A549 (cell line): ENCODE measurements around the gene MAST3. TPM values are rescaled to one million over a fixed set of nuclear protein-coding genes. Genes with fewer than 3 reads are reported as not detected.

Experiments used
- ATAC-seq, 2 experiments: fragments of 200-7000 bp in 1 of 2; fragments of >200 bp in 1 of 2; cut with Nextera tagmentation in 1 of 2; cut with Tn5 transposase in 1 of 2; 3 replicates each; pipeline versions ENCODE4 v1.8.0 to v1.9.1; 2018 to 2020; ENCODE audit warnings: mild to moderate bottlenecking in 1 of 2, moderate library complexity in 1 of 2
- CTCF ChIA-PET: fragments of 300-600 bp; sonication (Branson Sonifier 250); formaldehyde crosslinking; extraction: SDS; loops from one replicate; lab custom pipeline; 2021; ENCODE audit warnings: antibody characterized with exemption, inconsistent platforms; lab: Yijun Ruan, JAX
- POLR2A ChIA-PET: fragments of 350-600 bp; formaldehyde crosslinking; extraction: SDS; loops from one replicate; lab custom pipeline; 2021; ENCODE audit warnings: antibody characterized with exemption, inconsistent platforms; lab: Yijun Ruan, JAX
- DNase-seq, 2 experiments: peaks; one replicate each; pipeline versions ENCODE4 v3.0.0 to v3.0.0-alpha.2; 2011 to 2016; ENCODE audit warnings: low read depth in 1 of 2, low spot score in 1 of 2
- FAIRE-seq: peaks from 2 replicates; lab custom pipeline; 2011; peaks lifted over from hg19 to GRCh38; lab: Jason Lieb, UNC
- H3K27ac ChIP-seq, 2 experiments: fragments of >200 bp; sonication (Bioruptor Twin); formaldehyde crosslinking; 3 replicates each; pipeline ENCODE4 v1.5.1; 2016 to 2017
- H3K4me1 ChIP-seq: fragments of >200 bp; sonication (Bioruptor Twin); formaldehyde crosslinking; 3 replicates; pipeline ENCODE4 v1.6.1; 2016
- H3K4me2 ChIP-seq: fragments of >200 bp; sonication (Bioruptor Twin); formaldehyde crosslinking; 3 replicates; pipeline ENCODE4 v1.6.1; 2016
- H3K4me3 ChIP-seq: fragments of >200 bp; sonication (Bioruptor Twin); formaldehyde crosslinking; 3 replicates; pipeline ENCODE4 v1.5.1; 2016
- H3K9me3 ChIP-seq: fragments of >200 bp; sonication (Bioruptor Twin); formaldehyde crosslinking; 3 replicates; pipeline ENCODE4 v1.6.1; 2016
- ATOH8 ChIP-seq: fragments of 250-450 bp; sonication (Bioruptor Pico); IDR thresholded peaks from 2 replicates; pipeline ENCODE4 v1.5.0; 2020; ENCODE audit warnings: low read depth, mild to moderate bottlenecking, moderate library complexity
- BHLHE40 ChIP-seq: IDR thresholded peaks from 2 replicates; pipeline ENCODE4 v1.6.1; 2012; ENCODE audit warnings: low read depth, low read length, inconsistent platforms
- CBX2 ChIP-seq: fragments of 200-600 bp; sonication (generic); IDR thresholded peaks from 2 replicates; pipeline ENCODE4 v1.6.1; 2016; ENCODE audit warnings: low read depth, mild to moderate bottlenecking, borderline replicate concordance
- CHD2 ChIP-seq: fragments of 150-350 bp; IDR thresholded peaks from 2 replicates; pipeline ENCODE4 v1.6.1; 2014; ENCODE audit warnings: low read length; ENCODE audit not compliant: partially characterized antibody
- EHF ChIP-seq: fragments of 250-450 bp; sonication (Bioruptor Pico); IDR thresholded peaks from 2 replicates; pipeline ENCODE4 v1.5.0; 2020; ENCODE audit warnings: mild to moderate bottlenecking
- ESRRA ChIP-seq: fragments of 150-350 bp; IDR thresholded peaks from 2 replicates; pipeline ENCODE4 v1.6.1; 2014; ENCODE audit warnings: mild to moderate bottlenecking, low read length, borderline replicate concordance
- HDAC2 ChIP-seq: fragments of 200-600 bp; sonication (generic); IDR thresholded peaks from 2 replicates; pipeline ENCODE4 v1.6.1; 2016
- HMGXB4 ChIP-seq: fragments of 250-450 bp; sonication (Bioruptor Pico); IDR thresholded peaks from 2 replicates; pipeline ENCODE4 v1.5.0; 2021; ENCODE audit warnings: mild to moderate bottlenecking, moderate library complexity, borderline replicate concordance
- HOXB13 ChIP-seq: fragments of 250-450 bp; sonication (Bioruptor Pico); IDR thresholded peaks from 2 replicates; pipeline ENCODE4 v1.5.0; 2020; ENCODE audit warnings: low read depth, mild to moderate bottlenecking, moderate library complexity
- JUN ChIP-seq, 2 experiments: fragments of >200 bp; sonication (Bioruptor Twin); formaldehyde crosslinking; IDR thresholded peaks; 2 replicates in 1 of 2; 3 replicates in 1 of 2; pipeline ENCODE4 v1.6.1; 2016 to 2017
- JUNB ChIP-seq: fragments of >200 bp; sonication (Bioruptor Twin); formaldehyde crosslinking; IDR thresholded peaks from 2 replicates; pipeline ENCODE4 v1.6.1; 2016
- KDM5A ChIP-seq: fragments of 200-600 bp; sonication (generic); IDR thresholded peaks from 2 replicates; pipeline ENCODE4 v1.6.1; 2016; ENCODE audit warnings: antibody characterized with exemption, mild to moderate bottlenecking
- MYC ChIP-seq: IDR thresholded peaks from 2 replicates; pipeline ENCODE4 v1.6.1; 2012; ENCODE audit warnings: mild to moderate bottlenecking, inconsistent platforms, low read length, improper control_type of control experiment, borderline replicate concordance
- POLR2A ChIP-seq: IDR thresholded peaks from 2 replicates; pipeline ENCODE4 v1.6.1; 2012; ENCODE audit warnings: mild to moderate bottlenecking, low read length
- POLR2AphosphoS2 ChIP-seq: conservative IDR thresholded peaks from 2 replicates; pipeline ENCODE4 v1.6.1; 2012; ENCODE audit warnings: low read length, improper control_type of control experiment, inconsistent platforms
- RARB ChIP-seq: fragments of 250-450 bp; sonication (Bioruptor Pico); IDR thresholded peaks from 2 replicates; pipeline ENCODE4 v1.8.0; 2021; ENCODE audit warnings: mild to moderate bottlenecking, moderate library complexity
- RNF2 ChIP-seq: fragments of 200-600 bp; sonication (generic); IDR thresholded peaks from 2 replicates; pipeline ENCODE4 v1.6.1; 2016; ENCODE audit warnings: low read depth, mild to moderate bottlenecking, antibody characterized with exemption, moderate library complexity, borderline replicate concordance
- TFCP2L1 ChIP-seq: fragments of 250-450 bp; sonication (Bioruptor Pico); IDR thresholded peaks from 2 replicates; pipeline ENCODE4 v1.5.0; 2021; ENCODE audit warnings: mild to moderate bottlenecking
- TP53 ChIP-seq: fragments of 250-450 bp; sonication (Bioruptor Pico); IDR thresholded peaks from 2 replicates; pipeline ENCODE4 v1.5.0; 2021; ENCODE audit warnings: mild to moderate bottlenecking, moderate library complexity
- ZC3H11A ChIP-seq: fragments of 450-650 bp; IDR thresholded peaks from 2 replicates; pipeline ENCODE4 v1.6.1; 2014; ENCODE audit warnings: antibody characterized with exemption, mild to moderate bottlenecking
- WGBS: methylation state at CpG from one replicate; pipeline ENCODE4 v1.1.6; 2017; ENCODE audit errors: missing lambda C conversion rate; 5-methylcytosine and 5-hydroxymethylcytosine counted together
- polyA plus RNA-seq, 4 experiments: library from polyadenylated mRNA; depleted of rRNA in 3 of 4; stranded (reverse); fragments of >200 nt; fragmentation: RNase III in 1 of 4; extraction: RNeasy Plus Mini Kit Qiagen cat#74134 plus additional on column Dnase treatment in 1 of 4; gene quantifications; 2 replicates in 3 of 4; 3 replicates in 1 of 4; pipeline ENCODE4 v1.2.3, GENCODE V29; 2011 to 2017
- TF ChIP-seq, protein P1 (sequence below): IDR thresholded peaks from 2 replicates; pipeline ENCODE4 v1.6.1; 2012; ENCODE audit warnings: low read depth, borderline replicate concordance
- TF ChIP-seq, protein P2 (sequence below): fragments of >200 bp; sonication (Bioruptor Twin); formaldehyde crosslinking; IDR thresholded peaks from 3 replicates; pipeline ENCODE4 v1.5.1; 2016

MAST3 gene
- polyA plus RNA-seq, 2 of the 4 experiments (the other 2 are of a cell fraction): 1.3 to 2.5 TPM

DNA sequence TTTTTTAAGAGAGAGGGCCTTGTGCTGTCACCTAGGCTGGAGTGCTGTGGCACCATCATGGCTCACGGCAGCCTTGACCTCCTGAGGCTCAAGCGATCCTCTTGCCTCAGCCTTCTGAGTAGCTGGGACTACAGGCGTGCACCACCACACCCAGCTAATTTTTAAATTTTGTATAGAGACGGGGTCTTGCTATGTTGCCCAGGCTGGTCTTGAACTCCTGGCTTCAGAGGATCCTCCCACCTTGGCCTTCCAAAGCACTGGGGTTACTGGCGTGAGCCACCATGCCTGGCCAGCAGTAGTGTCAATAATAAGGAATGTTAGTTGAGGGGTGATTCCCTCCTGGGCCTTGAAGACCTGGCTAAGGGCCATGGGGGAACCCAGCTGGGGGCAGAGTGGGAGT lies 23.6 kb downstream of the MAST3 start:
- Histone ChIP-seq H3K4me1 (0 out of 3 replicates have a peak, but pooled peaks cover 8% of the 10 kb centered on the region), H3K27ac (no peak overlapping the region), H3K9me3 (no peaks in the 10 kb centered on the region), H3K4me2 (no peak overlapping the region), H3K4me3 (no peak overlapping the region)
- ATAC-seq (no peak), FAIRE-seq (no peak), DNase-seq (no peak)
- ChIA-PET POLR2A (no interaction called here), CTCF (interaction anchor here (1.9 kb wide), 1 partner anchor 31 kb away, joined by 8 read pairs; the partner anchor contains the start of gene PIK3R2)
- TF ChIP-seq CBX2 (no peak), EHF (CRISPR knock-in tag) (no peak), HMGXB4 (CRISPR knock-in tag) (no peak), HOXB13 (CRISPR knock-in tag) (no peak), RNF2 (no peak), MYC (no peak)
- WGBS: 91% methylated on average over 4 of the region's 5 CpGs

GRCh38 chr19:18122424-18122823 lies 24.8 kb downstream of the MAST3 start:
- 90% methylated on average over 6 of the region's 7 CpGs for WGBS
- 0 out of 3 replicates have a peak, but pooled peaks cover 5% of the 10 kb centered on the region for H3K4me1 ChIP-seq
- ChIA-PET CTCF (interaction anchor here (1.3 to 1.8 kb wide), 3 partner anchors 9 to 46 kb away, joined by 3 to 7 read pairs (median 3); no protein-coding TSS in a partner anchor), POLR2A (no interaction called here)
- no peak for FAIRE-seq
- no peak overlapping the region for H3K27ac ChIP-seq
- no peak for TF ChIP-seq EHF (CRISPR knock-in tag)
- no peak for TF ChIP-seq CHD2
- no peak for TF ChIP-seq ESRRA
- no peak for TF ChIP-seq JUNB
- TF ChIP-seq, protein P1, sequence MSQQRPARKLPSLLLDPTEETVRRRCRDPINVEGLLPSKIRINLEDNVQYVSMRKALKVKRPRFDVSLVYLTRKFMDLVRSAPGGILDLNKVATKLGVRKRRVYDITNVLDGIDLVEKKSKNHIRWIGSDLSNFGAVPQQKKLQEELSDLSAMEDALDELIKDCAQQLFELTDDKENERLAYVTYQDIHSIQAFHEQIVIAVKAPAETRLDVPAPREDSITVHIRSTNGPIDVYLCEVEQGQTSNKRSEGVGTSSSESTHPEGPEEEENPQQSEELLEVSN: no peak
- TF ChIP-seq POLR2A: no peak
- no peak for TF ChIP-seq POLR2AphosphoS2
- TF ChIP-seq JUN (IDR thresholded peaks at IDR 0.05): no peak
- TF ChIP-seq TP53 (CRISPR knock-in tag): no peak
- TF ChIP-seq KDM5A: no peak
- no peak for TF ChIP-seq HDAC2
- TF ChIP-seq BHLHE40: no peak
- no peak for TF ChIP-seq TFCP2L1 (CRISPR knock-in tag)
- no peak for TF ChIP-seq ATOH8 (CRISPR knock-in tag)
- TF ChIP-seq HMGXB4 (CRISPR knock-in tag): no peak
- no peak for TF ChIP-seq RARB (CRISPR knock-in tag)
- TF ChIP-seq, protein P2, sequence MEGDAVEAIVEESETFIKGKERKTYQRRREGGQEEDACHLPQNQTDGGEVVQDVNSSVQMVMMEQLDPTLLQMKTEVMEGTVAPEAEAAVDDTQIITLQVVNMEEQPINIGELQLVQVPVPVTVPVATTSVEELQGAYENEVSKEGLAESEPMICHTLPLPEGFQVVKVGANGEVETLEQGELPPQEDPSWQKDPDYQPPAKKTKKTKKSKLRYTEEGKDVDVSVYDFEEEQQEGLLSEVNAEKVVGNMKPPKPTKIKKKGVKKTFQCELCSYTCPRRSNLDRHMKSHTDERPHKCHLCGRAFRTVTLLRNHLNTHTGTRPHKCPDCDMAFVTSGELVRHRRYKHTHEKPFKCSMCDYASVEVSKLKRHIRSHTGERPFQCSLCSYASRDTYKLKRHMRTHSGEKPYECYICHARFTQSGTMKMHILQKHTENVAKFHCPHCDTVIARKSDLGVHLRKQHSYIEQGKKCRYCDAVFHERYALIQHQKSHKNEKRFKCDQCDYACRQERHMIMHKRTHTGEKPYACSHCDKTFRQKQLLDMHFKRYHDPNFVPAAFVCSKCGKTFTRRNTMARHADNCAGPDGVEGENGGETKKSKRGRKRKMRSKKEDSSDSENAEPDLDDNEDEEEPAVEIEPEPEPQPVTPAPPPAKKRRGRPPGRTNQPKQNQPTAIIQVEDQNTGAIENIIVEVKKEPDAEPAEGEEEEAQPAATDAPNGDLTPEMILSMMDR: no peak
- no peak for TF ChIP-seq ZC3H11A
- H3K4me2 ChIP-seq: no peak overlapping the region
- H3K9me3 ChIP-seq: no peaks in the 10 kb centered on the region
- DNase-seq: no peak
- ATAC-seq: no peak
- H3K4me3 ChIP-seq: no peak overlapping the region
